CD4-positive, alpha-beta T cell treated with Interleukin-17A for 4 hours (primary cell): ENCODE results near the gene ELMO2.
A peak's percentile ranks its signal among the peaks of the same experiment; 100 is the strongest.

Source experiments
- DNase-seq: peaks from one replicate; pipeline ENCODE4 v3.0.0-alpha.2; 2020; ENCODE audit warnings: mixed read lengths

Gene ELMO2, protein sequence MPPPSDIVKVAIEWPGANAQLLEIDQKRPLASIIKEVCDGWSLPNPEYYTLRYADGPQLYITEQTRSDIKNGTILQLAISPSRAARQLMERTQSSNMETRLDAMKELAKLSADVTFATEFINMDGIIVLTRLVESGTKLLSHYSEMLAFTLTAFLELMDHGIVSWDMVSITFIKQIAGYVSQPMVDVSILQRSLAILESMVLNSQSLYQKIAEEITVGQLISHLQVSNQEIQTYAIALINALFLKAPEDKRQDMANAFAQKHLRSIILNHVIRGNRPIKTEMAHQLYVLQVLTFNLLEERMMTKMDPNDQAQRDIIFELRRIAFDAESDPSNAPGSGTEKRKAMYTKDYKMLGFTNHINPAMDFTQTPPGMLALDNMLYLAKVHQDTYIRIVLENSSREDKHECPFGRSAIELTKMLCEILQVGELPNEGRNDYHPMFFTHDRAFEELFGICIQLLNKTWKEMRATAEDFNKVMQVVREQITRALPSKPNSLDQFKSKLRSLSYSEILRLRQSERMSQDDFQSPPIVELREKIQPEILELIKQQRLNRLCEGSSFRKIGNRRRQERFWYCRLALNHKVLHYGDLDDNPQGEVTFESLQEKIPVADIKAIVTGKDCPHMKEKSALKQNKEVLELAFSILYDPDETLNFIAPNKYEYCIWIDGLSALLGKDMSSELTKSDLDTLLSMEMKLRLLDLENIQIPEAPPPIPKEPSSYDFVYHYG

DNA sequence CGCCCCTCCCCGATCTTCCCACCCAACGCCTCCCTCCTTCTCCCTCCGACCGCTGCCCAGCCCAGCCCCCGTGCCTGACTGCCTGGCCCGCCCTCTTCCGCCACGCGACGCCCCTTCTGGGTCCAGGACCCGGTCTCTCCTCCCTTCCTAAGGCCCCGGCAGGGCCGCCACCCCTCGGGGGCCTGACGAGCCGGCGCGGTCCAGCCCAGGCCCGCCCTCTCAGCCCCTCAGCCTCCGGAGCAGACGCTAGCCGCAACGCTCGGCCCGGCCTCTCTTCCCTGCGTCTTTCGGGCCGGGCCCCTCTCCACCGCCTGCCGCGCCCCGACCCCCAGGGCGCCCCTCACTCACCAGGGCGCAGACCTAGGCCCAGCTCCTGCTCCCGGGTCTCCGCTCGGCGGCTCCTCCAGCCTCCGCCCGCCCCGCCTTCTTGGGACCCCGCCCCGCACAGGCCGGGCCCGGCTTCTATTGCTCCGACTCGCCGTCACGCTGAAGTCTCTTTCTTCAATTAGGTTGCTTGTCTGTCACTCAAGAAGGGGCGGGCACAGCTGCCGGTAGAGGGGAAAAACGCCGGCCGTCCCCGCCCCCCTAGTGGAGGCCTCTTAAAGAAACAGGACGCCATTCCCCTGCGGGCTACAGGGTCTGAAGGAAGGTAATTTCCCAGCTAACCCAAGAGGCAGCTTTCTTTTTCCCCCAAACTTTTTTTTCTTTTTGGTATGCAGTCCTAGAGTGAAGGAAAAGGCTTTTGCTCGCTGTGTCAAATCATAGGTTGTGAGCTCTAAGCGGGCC is at the start of gene ELMO2:
ELMO2 (minus strand) TSS at position 416 of the 786 bp plus-strand sequence. CDS start 12,133 bp downstream, outside the sequence.
- DNase-seq, result peak; percentile 98

- no peak for DNase-seq
These were observed 49.3 kb upstream of the ELMO2 start for GRCh38 chr20:46455729-46456128.

- no peak for DNase-seq
These were observed 40.4 kb upstream of the ELMO2 start for GRCh38 chr20:46446851-46447250.

DNA sequence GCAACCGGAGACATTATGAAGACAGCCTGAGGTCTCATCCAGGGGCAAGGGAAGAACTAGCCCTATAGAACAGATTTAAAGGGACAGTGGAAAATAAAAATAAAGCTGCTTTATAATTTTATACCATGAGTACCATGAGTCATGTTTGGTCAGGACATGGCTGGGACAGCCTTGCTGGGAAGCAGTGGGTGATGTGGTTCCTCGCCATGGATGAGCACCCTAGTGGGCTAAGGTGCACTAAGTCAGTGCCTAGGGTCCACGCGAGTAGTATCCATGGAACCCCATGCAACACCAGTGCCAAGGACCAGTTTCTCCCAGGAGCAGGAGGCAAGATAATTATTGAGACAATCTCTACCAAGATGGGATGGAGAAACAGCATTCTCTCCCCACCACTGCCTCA is 33.4 kb upstream of the ELMO2 start:
- DNase-seq, result no peak

DNA sequence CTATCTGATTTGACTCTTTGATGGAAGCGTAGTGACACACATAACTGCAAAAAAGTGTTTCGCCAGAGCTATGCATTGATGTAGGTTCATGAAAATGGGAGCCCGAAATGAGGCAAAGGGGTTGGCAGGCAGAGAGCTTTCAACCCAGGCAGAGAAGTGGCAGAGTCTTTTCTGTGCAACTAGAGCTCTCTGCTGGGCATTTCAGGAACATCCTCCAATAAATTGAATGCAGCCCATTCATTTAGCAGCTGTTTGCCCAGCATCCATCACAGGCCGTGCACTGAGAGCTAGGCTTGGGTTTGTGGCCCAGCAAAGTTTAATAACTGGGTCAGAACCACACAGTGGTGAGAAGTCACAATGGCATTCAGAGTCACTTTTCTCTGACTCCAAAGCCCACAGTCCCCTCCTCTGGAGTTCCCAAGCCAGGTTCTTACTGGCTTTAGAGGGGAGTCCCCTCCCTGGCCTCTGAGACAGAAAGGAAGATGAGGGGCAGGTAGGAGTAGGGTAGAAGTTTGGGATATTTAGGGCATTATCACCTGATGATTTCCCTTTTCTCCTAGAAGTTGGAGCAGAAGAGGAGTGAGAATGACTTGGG is 31.8 kb upstream of the ELMO2 start:
- DNase-seq, result peak; percentile 25

DNA sequence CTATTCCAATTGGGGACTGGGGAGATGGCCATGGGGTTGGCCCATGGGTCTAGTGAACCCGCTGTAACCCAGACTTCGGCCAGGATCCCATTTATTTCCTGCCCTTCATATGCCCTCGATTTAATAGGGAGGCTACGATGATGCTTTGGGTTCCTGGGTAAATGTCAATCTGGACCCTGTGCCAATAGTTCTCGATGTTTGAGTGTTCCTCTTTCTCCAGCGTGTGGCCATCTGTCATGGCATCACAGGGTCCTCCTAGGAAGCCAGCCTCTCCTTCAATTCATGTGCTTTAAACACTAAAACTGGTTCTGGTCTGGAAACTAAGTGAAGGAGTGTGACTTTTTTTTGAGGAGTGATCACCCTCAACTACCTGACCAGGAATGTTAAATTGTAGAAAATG is 28.7 kb upstream of the ELMO2 start:
- DNase-seq, result no peak

- no peak for DNase-seq
These were observed 28.2 kb upstream of the ELMO2 start for GRCh38 chr20:46434597-46434996.

DNA sequence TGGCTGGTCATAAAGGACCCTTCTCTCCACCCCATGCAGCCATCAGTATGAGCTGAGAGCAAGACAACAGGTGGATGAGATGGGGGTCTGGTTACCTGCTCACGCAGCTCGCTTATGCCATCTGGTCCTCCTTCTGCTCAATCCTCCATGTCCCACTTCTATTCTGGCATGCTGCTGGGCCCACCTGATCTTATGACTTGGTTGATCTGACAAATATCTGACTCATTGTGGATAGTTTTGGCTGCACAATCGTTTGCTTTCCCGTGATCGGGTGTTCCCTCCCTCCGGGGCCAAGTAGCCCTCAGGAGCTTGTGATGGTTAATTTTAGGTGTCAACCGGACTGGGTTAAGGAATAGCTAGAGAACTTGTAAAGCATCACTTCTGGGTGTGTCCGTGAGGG is 26.6 kb upstream of the ELMO2 start:
- DNase-seq, result no peak

DNA sequence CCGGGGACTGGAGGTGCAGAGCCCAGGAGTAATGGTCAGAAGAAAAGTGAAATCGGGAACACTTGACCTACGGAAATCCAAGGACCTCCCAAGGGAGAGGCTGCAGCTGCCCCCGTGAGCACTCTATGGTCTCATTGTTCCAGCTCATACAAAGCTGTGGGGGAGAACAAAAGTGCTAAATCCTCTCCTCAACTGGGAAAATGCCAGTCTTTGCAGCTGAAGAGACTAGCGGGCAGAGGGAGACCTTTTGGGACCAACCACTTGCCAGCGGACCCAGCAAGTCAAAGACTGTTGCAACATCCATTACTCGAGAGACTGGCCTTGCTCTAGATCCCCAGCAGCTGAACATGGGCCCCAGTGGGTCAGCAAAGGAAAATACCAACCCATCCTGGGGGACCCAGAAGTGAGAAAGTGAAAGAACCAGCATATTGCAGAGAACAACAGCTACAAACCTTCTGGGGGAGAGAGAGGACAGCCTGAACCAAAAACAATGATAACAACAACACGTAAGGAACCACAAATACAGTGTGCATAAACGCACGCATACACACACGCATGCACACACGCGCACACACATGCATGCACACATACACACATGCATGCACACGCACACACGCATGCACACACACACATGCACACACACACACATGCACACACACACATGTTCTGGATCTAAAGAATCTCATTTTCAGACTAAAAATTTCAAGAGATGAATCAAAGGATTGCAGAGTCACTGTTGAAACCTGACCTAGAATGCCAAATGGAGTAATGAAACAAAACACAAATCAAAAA is 24.7 kb upstream of the ELMO2 start:
- DNase-seq, result no peak

- DNase-seq, result no peak
These were observed 21.0 kb upstream of the ELMO2 start for GRCh38 chr20:46427384-46427783.

- DNase-seq, result no peak
These were observed 17.6 kb upstream of the ELMO2 start for GRCh38 chr20:46423882-46424482.

DNA sequence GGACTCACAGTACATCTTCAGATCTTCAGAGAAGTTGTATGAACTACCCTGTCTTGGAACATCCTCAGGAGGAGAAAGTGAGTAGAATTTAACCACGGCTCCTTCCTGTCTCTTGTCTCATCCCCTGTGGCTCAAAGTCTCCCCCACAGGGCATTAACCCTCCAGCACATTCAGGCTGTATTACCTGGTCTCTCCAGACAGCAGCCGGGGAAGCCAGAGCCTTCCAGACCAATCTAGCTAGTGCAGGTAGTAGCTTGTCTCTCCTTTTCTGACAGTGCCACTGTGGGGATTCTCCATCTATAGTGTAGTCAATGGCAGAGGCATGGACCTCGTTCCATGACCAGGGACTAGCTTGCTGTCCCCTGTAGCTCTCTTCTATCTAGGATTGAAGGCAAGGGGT is 16.9 kb upstream of the ELMO2 start:
- no peak for DNase-seq

GRCh38 chr20:46420878-46421277 is 14.5 kb upstream of the ELMO2 start:
- no peak for DNase-seq

DNA sequence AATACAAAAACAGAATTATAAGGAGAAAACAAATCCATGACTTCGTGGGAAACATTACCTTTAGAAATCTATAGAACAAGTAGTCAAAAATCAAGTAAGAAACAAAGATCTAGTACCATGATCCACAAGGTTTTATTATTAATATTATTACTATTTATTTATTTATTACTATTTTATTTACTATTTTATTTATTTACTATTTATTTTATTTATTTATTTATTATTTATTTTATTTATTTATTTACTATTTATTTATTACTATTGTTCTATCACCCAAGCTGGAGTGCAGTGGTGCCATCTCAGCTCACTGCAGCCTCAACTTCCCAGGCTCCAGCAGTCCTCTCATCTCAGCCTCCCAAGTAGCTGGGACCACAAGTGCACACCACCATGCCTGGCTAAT is 13.5 kb upstream of the ELMO2 start:
- no peak for DNase-seq

DNA sequence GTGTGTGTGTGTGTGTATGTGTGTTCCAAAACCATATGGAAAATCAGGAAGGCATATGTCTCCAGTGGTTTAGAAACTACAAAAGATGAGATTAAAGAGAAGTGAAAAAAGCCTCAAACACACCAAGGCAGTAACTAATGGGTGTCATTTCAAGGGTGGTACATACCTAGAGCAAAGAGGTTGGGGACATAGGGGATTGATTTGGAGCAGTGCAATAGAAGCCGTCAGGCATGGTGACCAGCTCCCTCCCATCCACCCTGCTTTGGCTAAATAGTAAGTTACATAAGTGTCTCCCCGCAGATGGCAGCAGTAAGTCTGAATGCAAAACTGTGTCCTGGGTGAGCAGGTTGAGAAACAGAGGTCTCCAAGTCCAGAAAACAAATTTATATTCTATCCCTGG is 10.4 kb upstream of the ELMO2 start:
- no peak for DNase-seq

DNA sequence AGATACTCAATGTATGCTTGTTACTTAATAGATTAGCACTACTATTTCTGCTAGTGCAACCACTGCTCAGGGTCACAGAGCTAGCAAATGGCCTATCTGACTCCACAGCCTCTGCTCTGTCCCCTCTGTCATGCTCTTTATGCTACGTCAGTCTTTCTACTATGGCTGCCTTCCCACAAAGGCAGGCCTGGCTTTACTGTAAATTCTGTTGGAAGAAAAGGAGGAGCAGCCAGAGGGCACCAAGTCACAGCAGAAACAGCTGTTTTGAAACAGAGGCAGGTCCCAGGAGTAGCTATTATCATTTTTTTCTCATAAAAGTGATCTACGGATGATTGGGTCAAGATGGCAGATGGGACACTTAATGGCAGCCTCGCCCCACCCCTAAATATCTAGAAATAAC is 10.0 kb upstream of the ELMO2 start:
- no peak for DNase-seq

GRCh38 chr20:46415773-46416172 is 9.4 kb upstream of the ELMO2 start:
- no peak for DNase-seq

GRCh38 chr20:46414608-46415007 is 8.2 kb upstream of the ELMO2 start:
- no peak for DNase-seq

DNA sequence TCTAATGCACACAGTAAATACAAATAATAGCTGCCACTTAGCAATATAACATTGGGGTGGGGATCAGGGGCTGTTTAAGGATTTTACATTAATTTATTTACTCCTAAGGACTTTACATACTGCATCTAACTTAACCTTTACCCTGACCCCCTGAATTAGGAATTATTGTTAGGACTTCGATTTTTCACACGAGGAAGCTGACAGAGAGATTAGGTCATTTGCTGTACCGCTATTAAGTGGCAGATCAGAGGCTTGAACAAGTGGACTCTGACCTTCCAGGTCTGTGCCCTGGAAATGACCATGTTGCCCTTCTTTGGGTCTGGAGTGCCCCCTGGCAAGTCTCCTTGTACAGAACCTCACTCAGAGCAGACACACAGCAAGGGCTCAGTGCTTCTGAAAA is 5.2 kb upstream of the ELMO2 start:
- DNase-seq, result no peak

DNA sequence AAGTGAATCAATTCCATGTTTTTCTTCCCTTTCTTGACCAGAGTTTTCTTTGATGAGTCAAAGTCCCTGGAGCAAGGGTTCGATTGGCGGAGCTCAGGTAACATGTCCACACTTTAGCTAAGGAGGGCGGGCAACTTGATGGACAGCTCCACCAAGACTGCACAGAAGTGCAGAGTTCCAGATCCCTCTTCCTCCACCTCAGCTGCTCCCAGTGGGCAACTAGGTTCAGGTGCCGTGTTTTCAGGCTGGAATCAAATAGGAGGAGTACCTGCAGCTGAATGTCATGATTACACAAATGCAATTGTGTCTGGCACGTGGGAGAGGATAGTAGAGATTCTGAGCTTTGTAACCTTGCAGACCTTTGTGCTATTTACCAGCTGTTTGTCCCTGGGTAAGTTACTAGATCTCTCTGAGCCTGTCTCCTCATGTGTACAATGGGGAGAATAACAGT is 1.9 kb upstream of the ELMO2 start:
- no peak for DNase-seq

DNA sequence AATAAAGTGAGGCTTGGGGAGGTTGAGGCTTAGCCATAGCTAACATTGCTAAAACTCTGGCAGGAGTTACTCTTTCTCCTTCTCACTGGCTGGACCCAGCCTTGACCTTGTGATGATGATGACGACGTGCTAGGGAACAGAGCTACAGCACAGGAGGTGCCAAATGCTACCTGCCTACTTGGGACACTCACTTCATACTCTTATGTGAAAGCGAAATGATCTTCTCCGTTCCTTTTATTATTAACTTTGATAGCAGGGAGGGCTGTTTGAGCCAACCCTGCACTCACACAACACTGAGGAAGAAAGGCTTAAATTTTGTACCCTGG is 1.2 kb upstream of the ELMO2 start:
- no peak for DNase-seq
